ENCODE results near the gene IGF1. TPM values are rescaled to one million over a fixed set of nuclear protein-coding genes. Genes with fewer than 3 reads are reported as not detected.

Gene IGF1
- total and polyA plus RNA-seq, 9 of the 15 experiments (the other 6 are each of a cell fraction or from before 2014, with no cell fraction given), result 3.7 to 13.9 (median 4.5) TPM

- H3K79me2 ChIP-seq (ENCODE audit: control insufficient read depth, insufficient read depth, low read length), result no peaks in the 10 kb centered on the region
- no peaks in the 10 kb centered on the region for H4K20me1 ChIP-seq (replicated peaks; ENCODE audit: control insufficient read depth, insufficient read depth, low read length)
- H3K9ac ChIP-seq (ENCODE audit: insufficient read depth in 1 of 2, low read depth in 2 of 2, low read length in 2 of 2), result no peak overlapping the region
- H3K4me2 ChIP-seq (ENCODE audit: insufficient read depth, low read length), result no peak overlapping the region
- H3K4me3 ChIP-seq, result no peak overlapping the region
- no peaks in the 10 kb centered on the region for H3K9me3 ChIP-seq (replicated peaks; ENCODE audit: control insufficient read depth, insufficient read depth, low read depth, low read length)
- H2AFZ ChIP-seq (ENCODE audit: low read depth, low read length), result no peak overlapping the region
- in situ Hi-C loops (cut with MboI), result no loop called here
- H3K36me3 ChIP-seq (ENCODE audit: control insufficient read depth, insufficient read depth, low read length), result peaks cover 5% of the 10 kb centered on the region; the same call in 1 of the 3 replicates
- intact Hi-C loops (cut with micrococcal nuclease), result no loop called here
- DNase-seq (ENCODE audit: extremely low read depth in 1 of 4, low spot score in 3 of 4) (no peak), ATAC-seq (no peak), FAIRE-seq (no peak)
- no peak overlapping the region for H3K27ac ChIP-seq (ENCODE audit: extremely low read depth, low read depth, low read length)
- no peaks in the 10 kb centered on the region for H3K27me3 ChIP-seq (ENCODE audit: control insufficient read depth in 2 of 2, insufficient read depth in 2 of 2, low read length in 2 of 2)
- BruUV-seq (replicated peaks), result no TSS peak
- H3K4me1 ChIP-seq (replicated peaks in 1 of 2; ENCODE audit: control insufficient read depth in 2 of 2, insufficient read depth in 2 of 2, low read length in 2 of 2), result peaks cover 0 to 5% of the 10 kb centered on the region in 2 experiments; a peak in 2 of 5 replicates
- ChIA-PET POLR2A (interaction anchor here (0.8 to 1.4 kb wide), 3 partner anchors 9 to 298 kb away, joined by 3 read pairs; no protein-coding TSS in a partner anchor), CTCF (ENCODE audit: low intra/inter-chr PET ratio) (no interaction called here)
- no peaks in the 10 kb centered on the region for H3K9me1 ChIP-seq (ENCODE audit: control insufficient read depth, insufficient read depth, low read length)
- 52% methylated on average over 2 of the region's 2 CpGs for WGBS (ENCODE audit: insufficient coverage, low coverage, missing lambda C conversion rate)
- TF ChIP-seq ZNF407 (IDR thresholded peaks at IDR 0.05; ENCODE audit: low read depth), result no peak
- no peak for TF ChIP-seq SETDB1 (IDR thresholded peaks at IDR 0.05; ENCODE audit: low read length)
- no peak for TF ChIP-seq TAL1 (IDR thresholded peaks at IDR 0.05)
These were observed 16.6 kb downstream of the IGF1 start for GRCh38 chr12:102463659-102464249.

All from K562 (cell line).